Trophoblast cell (in vitro differentiated cells and primary cell): ENCODE data around the gene MPV17L.
"Not testable (repeated sequence)": the region's sequence is repeated elsewhere in the genome, so short reads cannot be mapped to it uniquely, and the experiment has no call there.

Source experiments
- DNase-seq, 2 donors: peaks; one replicate each; pipeline ENCODE4 v3.0.0-alpha.2; 2016
- H2AFZ ChIP-seq: 2 replicates; pipeline ENCODE4 v1.6.1; 2013; ENCODE audit warnings: low read length, moderate library complexity, mild to moderate bottlenecking; ENCODE audit not compliant: insufficient read depth, poor library complexity
- H2AK5ac ChIP-seq: 2 replicates; pipeline ENCODE4 v1.6.1; 2013; ENCODE audit warnings: mild to moderate bottlenecking, low read length
- H2BK120ac ChIP-seq: 2 replicates; pipeline ENCODE4 v1.6.1; 2013; ENCODE audit warnings: low read length, mild to moderate bottlenecking, moderate library complexity; ENCODE audit not compliant: insufficient read depth, poor library complexity
- H2BK12ac ChIP-seq: 2 replicates; pipeline ENCODE4 v1.6.1; 2013; ENCODE audit warnings: mild to moderate bottlenecking, low read length, moderate library complexity
- H2BK5ac ChIP-seq: 2 replicates; pipeline ENCODE4 v1.6.1; 2013; ENCODE audit warnings: low read length, low read depth, moderate library complexity, mild to moderate bottlenecking; ENCODE audit not compliant: poor library complexity
- H3K14ac ChIP-seq: 2 replicates; pipeline ENCODE4 v1.6.1; 2013; ENCODE audit warnings: mild to moderate bottlenecking, low read length
- H3K18ac ChIP-seq: 2 replicates; pipeline ENCODE4 v1.6.1; 2013; ENCODE audit warnings: mild to moderate bottlenecking, low read length
- H3K23ac ChIP-seq: 2 replicates; pipeline ENCODE4 v1.6.1; 2013; ENCODE audit warnings: low read length
- H3K27ac ChIP-seq: 2 replicates; pipeline ENCODE4 v1.5.1; 2013; ENCODE audit warnings: low read depth, mild to moderate bottlenecking, inconsistent platforms, low read length, moderate library complexity
- H3K27me3 ChIP-seq: 2 replicates; pipeline ENCODE4 v1.6.1; 2013; ENCODE audit warnings: inconsistent platforms, mild to moderate bottlenecking, low read length, moderate library complexity; ENCODE audit not compliant: insufficient read depth
- H3K36me3 ChIP-seq, 2 experiments: 1 replicate in 1 of 2; 2 replicates in 1 of 2; pipeline ENCODE4 v1.6.1; 2013; ENCODE audit warnings: low read length in 2 of 2, mild to moderate bottlenecking in 2 of 2, moderate library complexity in 1 of 2; ENCODE audit not compliant: insufficient read depth in 2 of 2, control insufficient read depth in 1 of 2
- H3K4ac ChIP-seq: 2 replicates; pipeline ENCODE4 v1.6.1; 2013; ENCODE audit warnings: low read depth, mild to moderate bottlenecking, low read length, moderate library complexity
- H3K4me1 ChIP-seq, 2 experiments: 1 replicate in 1 of 2; 2 replicates in 1 of 2; pipeline ENCODE4 v1.6.1; 2013; ENCODE audit warnings: low read length in 2 of 2, mild to moderate bottlenecking in 2 of 2, moderate library complexity in 1 of 2; ENCODE audit not compliant: insufficient read depth in 2 of 2, control insufficient read depth in 1 of 2
- H3K4me2 ChIP-seq: 2 replicates; pipeline ENCODE4 v1.6.1; 2013; ENCODE audit warnings: inconsistent platforms, mild to moderate bottlenecking, low read length, moderate library complexity
- H3K4me3 ChIP-seq: 2 replicates; pipeline ENCODE4 v1.5.1; 2013; ENCODE audit warnings: mild to moderate bottlenecking, low read depth, low read length, inconsistent platforms
- H3K79me1 ChIP-seq: one replicate; pipeline ENCODE4 v1.6.1; 2013; ENCODE audit warnings: low read length
- H3K79me2 ChIP-seq: 2 replicates; pipeline ENCODE4 v1.6.1; 2013; ENCODE audit warnings: low read length, mild to moderate bottlenecking; ENCODE audit not compliant: control insufficient read depth, insufficient read depth, poor library complexity
- H3K9ac ChIP-seq: 2 replicates; pipeline ENCODE4 v1.6.1; 2013; ENCODE audit warnings: mild to moderate bottlenecking, low read length
- H3K9me3 ChIP-seq: 2 replicates; pipeline ENCODE4 v1.6.1; 2013; ENCODE audit warnings: low read depth, mild to moderate bottlenecking, control low read depth, inconsistent platforms, low read length; ENCODE audit not compliant: insufficient read depth
- H4K12ac ChIP-seq: 2 replicates; pipeline ENCODE4 v1.6.1; 2013; ENCODE audit warnings: low read depth, mild to moderate bottlenecking, low read length, moderate library complexity
- H4K8ac ChIP-seq: 2 replicates; pipeline ENCODE4 v1.6.1; 2013; ENCODE audit warnings: low read depth, mild to moderate bottlenecking, low read length, moderate library complexity
- H4K91ac ChIP-seq: one replicate; pipeline ENCODE4 v1.6.1; 2013; ENCODE audit warnings: low read depth, mild to moderate bottlenecking, low read length, moderate library complexity
- WGBS: extraction: QIAGEN DNeasy Blood & Tissue Kit; methylation state at CpG from one replicate; pipeline ENCODE4 v1.1.7; 2013; ENCODE audit warnings: missing lambda C conversion rate; ENCODE audit not compliant: insufficient read length, insufficient coverage; ENCODE audit errors: extremely low coverage; 5-methylcytosine and 5-hydroxymethylcytosine counted together

Gene MPV17L

DNA sequence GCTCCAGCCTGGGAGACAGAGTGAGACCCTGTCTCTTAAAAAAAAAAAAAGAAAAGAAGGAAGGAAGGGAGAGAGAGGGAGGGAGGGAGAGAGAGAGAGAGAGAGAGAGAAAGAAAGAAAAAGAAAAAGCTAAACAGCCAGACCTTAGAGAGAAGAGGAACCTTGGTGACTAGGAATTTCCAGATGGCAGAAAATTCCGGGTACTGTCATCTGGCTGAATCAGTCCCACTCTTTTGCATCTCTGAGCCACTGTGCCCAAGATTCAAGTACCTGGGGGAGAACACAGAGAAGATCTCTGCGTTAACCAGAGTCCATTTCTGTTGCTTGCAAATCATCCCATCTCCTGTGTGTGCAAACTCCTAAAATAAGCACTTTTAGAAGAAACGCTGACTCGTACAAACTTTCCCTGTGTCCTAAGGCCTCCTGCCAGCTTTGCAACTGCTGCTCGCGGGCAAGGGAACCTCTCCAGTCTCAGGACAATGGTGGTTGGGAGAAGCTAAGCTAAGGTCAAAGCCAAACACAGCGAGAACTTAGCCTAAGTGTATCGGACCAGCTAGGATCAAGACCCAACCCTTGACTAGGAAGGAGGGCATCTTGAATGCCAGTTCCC, 56.8 kb downstream of the MPV17L start:
- H3K27me3 ChIP-seq, result no peaks in the 10 kb centered on the region
- H3K4ac ChIP-seq, result no peak overlapping the region
- H2AK5ac ChIP-seq, result no peak overlapping the region
- no peak overlapping the region for H3K27ac ChIP-seq
- no peak overlapping the region for H4K12ac ChIP-seq
- no peak overlapping the region for H3K9ac ChIP-seq
- no peak overlapping the region for H4K91ac ChIP-seq
- H3K36me3 ChIP-seq, result no peaks in the 10 kb centered on the region
- no peak overlapping the region for H2BK12ac ChIP-seq
- H3K14ac ChIP-seq, result no peak overlapping the region
- no peaks in the 10 kb centered on the region for H3K79me1 ChIP-seq
- H3K9me3 ChIP-seq, result no peaks in the 10 kb centered on the region
- WGBS, result no CpG with 5 or more reads among the region's 8 CpGs
- H3K23ac ChIP-seq, result no peak overlapping the region
- H2AFZ ChIP-seq, result no peak overlapping the region
- H3K4me3 ChIP-seq, result no peak overlapping the region
- H3K4me1 ChIP-seq, result no peaks in the 10 kb centered on the region
- H2BK120ac ChIP-seq, result no peak overlapping the region
- H3K79me2 ChIP-seq, result no peaks in the 10 kb centered on the region
- H4K8ac ChIP-seq, result no peak overlapping the region
- no peak for DNase-seq
- no peak overlapping the region for H3K4me2 ChIP-seq
- no peak overlapping the region for H3K18ac ChIP-seq
- H2BK5ac ChIP-seq, result no peak overlapping the region

DNA sequence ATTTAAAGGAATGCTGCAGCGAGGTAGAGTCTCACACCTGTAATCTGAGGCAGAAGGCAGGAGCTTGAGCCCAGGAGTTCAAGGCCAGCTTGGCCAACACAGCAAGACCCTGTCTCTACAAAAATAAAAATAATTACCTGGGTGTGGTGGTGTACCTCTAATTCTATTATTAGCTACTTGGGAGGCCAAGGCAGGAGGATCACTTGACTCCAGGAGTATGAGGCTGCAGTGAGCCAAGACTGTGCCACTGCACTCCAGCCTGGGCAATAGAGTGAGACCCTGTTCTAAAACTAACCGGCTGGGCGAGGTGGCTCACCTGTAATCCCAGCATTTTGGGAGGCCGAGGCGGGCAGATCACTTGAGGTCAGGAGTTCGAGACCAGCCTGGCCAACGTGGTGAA, 57.7 kb downstream of the MPV17L start:
- H3K27me3 ChIP-seq, H2BK120ac ChIP-seq, H2AFZ ChIP-seq, H3K4me1 ChIP-seq, H3K36me3 ChIP-seq, H3K14ac ChIP-seq, H4K12ac ChIP-seq, H3K4me2 ChIP-seq, H3K4ac ChIP-seq, H4K91ac ChIP-seq, H3K18ac ChIP-seq, H3K79me2 ChIP-seq, H2BK5ac ChIP-seq, H3K79me1 ChIP-seq, H3K9ac ChIP-seq, H3K4me3 ChIP-seq, H2BK12ac ChIP-seq, H3K9me3 ChIP-seq, H3K27ac ChIP-seq, H2AK5ac ChIP-seq, DNase-seq, H4K8ac ChIP-seq, H3K23ac ChIP-seq: not testable (repeated sequence)
- WGBS, result no CpG with 5 or more reads among the region's 7 CpGs

DNA sequence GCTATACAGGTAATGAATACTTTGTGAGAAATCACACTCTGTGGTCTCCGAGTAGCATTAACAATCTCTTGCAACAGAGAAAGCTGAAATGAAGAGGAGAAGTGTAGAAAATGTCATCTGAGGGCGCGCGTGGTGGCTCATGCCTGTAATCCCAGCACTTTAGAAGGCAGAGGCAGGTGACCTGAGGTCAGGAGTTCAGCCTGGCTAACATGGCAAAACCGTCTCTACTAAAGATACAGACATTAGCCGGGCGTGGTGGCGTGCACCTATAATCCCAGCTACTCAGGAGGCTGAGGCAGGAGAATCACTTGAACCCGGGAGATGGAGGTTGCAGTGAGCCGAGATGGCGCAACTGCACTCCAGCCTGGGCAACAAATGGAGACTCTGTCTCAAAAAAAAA, 59.4 kb downstream of the MPV17L start:
- not testable (repeated sequence) for H3K27ac ChIP-seq, H3K4me2 ChIP-seq, H3K23ac ChIP-seq, H2AFZ ChIP-seq, H4K91ac ChIP-seq, H3K18ac ChIP-seq, H2BK12ac ChIP-seq, H3K14ac ChIP-seq, H2BK120ac ChIP-seq, DNase-seq, H3K4me1 ChIP-seq, H3K9me3 ChIP-seq, H3K4ac ChIP-seq, H3K79me1 ChIP-seq, H2AK5ac ChIP-seq, H3K36me3 ChIP-seq, H3K9ac ChIP-seq, H3K4me3 ChIP-seq, H2BK5ac ChIP-seq, H3K27me3 ChIP-seq, H4K12ac ChIP-seq, H4K8ac ChIP-seq, H3K79me2 ChIP-seq
- WGBS, result no CpG with 5 or more reads among the region's 11 CpGs

DNA sequence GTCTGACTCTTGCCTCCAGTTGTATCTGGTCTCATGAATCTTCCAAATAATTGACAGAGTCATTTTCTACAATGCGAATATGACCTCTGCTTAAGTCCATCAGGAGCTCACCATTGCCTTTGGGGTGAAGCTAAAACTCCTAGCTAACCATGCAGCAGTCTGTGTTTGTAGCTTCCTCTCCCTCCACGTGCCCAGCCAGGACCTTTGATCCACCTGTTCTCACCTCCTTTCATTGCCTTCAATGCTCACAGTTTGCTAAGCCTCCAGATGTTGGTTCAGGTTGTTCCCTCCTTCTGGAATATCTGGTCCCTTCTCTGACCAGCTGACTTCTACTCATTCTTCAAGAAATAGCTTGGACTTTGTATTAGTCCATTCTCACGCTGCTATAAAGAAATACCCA, 61.8 kb downstream of the MPV17L start:
- Histone ChIP-seq H3K36me3 (no peaks in the 10 kb centered on the region), H4K12ac (no peak overlapping the region), H2AK5ac (no peak overlapping the region), H3K4me3 (no peak overlapping the region), H3K4me2 (no peak overlapping the region), H3K27ac (no peak overlapping the region), H4K91ac (no peak overlapping the region), H3K4ac (no peak overlapping the region), H2AFZ (no peak overlapping the region), H3K14ac (no peak overlapping the region), H4K8ac (no peak overlapping the region), H3K9me3 (no peaks in the 10 kb centered on the region), H2BK5ac (no peak overlapping the region), H3K79me2 (no peaks in the 10 kb centered on the region), H3K23ac (no peak overlapping the region), H2BK12ac (no peak overlapping the region), H3K27me3 (no peaks in the 10 kb centered on the region), H3K9ac (no peak overlapping the region), H3K4me1 (no peaks in the 10 kb centered on the region), H3K18ac (no peak overlapping the region), H3K79me1 (no peaks in the 10 kb centered on the region), H2BK120ac (no peak overlapping the region)
- DNase-seq, result no peak
- WGBS, result no CpG with 5 or more reads among the region's 3 CpGs
